ENCODE measurements around the gene MACROD1. TPM values are rescaled to one million over a fixed set of nuclear protein-coding genes. Genes with fewer than 3 reads are reported as not detected.
"Not testable (repeated sequence)": the region's sequence is repeated elsewhere in the genome, so short reads cannot be mapped to it uniquely, and the experiment has no call there.

Gene MACROD1
- total RNA-seq, 1 donor from 2014 or later = 12.3 TPM

DNA sequence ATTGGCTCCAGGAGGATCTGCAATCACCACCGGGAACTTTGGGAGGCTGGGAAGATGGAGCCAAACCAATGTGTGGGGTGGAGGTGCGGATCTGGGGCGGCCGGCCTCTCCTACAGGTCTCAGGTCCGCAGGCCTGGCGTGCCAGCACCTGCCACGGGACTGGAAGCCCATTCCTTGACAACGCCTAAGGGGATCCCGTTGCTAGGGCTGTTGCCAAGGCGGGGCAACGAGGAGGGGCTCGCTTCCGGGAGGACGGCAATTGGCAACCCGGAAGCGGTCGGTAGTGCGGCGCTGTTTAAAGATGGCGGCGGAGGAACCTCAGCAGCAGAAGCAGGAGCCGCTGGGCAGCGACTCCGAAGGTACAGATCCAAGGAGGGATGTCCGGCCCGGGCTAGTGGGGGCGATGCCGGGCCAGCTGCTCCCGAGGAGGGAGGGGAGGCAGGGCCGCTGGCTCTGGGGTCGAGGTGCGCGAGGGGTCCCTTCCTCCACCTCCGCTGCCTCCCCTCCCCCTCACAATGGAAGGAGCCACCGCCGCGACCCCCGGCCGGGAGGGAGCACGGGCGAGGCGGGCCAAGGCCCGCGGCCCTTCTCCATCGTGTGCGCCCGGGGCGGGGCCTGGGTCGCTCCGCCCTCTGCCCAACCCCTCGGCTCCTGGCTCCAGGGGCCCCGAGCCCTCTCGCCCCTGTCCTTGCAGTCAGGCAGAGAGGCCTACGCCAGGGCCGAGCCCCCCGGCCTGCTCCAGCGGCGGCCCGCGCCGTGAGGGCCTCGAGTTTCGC is 179.6 kb downstream of the MACROD1 start, which contains the start of gene OTUB1:
TSS of gene OTUB1 (plus strand) at position 283 of the 776 bp plus-strand sequence. CDS start at position 302, 19 bp downstream.
- Histone ChIP-seq H3K4me3 (ENCODE audit: low read depth, low read length) (peak within 1 kb of the TSS; percentile 87), H3K36me3 (ENCODE audit: control insufficient read depth, insufficient read depth, low read length) (peaks cover 6% of the 10 kb centered on the region), H3K27me3 (ENCODE audit: control insufficient read depth, insufficient read depth, low read length) (no peaks in the 10 kb centered on the region)
- TF ChIP-seq, protein P1, sequence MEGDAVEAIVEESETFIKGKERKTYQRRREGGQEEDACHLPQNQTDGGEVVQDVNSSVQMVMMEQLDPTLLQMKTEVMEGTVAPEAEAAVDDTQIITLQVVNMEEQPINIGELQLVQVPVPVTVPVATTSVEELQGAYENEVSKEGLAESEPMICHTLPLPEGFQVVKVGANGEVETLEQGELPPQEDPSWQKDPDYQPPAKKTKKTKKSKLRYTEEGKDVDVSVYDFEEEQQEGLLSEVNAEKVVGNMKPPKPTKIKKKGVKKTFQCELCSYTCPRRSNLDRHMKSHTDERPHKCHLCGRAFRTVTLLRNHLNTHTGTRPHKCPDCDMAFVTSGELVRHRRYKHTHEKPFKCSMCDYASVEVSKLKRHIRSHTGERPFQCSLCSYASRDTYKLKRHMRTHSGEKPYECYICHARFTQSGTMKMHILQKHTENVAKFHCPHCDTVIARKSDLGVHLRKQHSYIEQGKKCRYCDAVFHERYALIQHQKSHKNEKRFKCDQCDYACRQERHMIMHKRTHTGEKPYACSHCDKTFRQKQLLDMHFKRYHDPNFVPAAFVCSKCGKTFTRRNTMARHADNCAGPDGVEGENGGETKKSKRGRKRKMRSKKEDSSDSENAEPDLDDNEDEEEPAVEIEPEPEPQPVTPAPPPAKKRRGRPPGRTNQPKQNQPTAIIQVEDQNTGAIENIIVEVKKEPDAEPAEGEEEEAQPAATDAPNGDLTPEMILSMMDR (IDR thresholded peaks at IDR 0.05; ENCODE audit: insufficient read depth, low read length, poor library complexity, severe bottlenecking) = no peak
- peak; percentile 71 for DNase-seq (ENCODE audit: low read depth)

DNA sequence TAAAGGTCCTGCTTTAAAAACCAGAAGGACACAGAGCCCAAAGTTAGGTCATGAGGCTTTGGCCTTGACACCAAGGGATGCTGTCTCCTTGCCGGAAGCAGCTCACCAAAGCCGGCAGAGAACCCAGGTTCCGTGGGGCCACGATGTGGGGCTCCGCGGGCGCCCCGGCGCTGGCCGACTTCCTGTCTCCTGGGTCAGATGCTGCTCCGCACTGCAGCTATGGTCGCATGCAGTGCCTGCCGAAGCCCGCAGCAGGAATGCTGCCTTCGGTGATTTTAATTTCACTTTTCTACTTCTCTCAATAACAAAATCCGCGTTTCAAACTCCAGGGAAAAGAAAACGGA is 180.1 kb downstream of the MACROD1 start:
- peaks cover 6% of the 10 kb centered on the region for H3K36me3 ChIP-seq (ENCODE audit: control insufficient read depth, insufficient read depth, low read length)
- TF ChIP-seq, protein P1 (IDR thresholded peaks at IDR 0.05; ENCODE audit: insufficient read depth, low read length, poor library complexity, severe bottlenecking) = no peak

DNA sequence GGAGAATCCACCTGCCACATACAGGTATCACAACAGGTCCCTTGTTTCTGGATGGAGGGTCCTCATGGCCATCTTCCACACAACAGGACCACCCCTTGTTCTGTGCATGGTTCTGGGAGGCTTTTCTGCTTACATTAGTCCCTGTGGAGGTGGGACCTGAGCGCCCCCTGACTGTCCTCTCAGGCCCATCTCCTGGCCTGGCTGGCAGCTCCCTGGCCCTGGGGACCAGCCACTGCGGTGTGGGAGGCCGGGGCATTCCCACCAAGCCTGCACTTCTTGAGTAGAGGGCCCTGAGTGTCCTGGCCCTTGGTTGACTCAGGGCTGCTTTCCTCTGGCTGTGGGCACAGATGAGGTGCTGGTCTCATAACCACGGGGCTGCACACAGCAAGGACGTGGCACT is 186.5 kb downstream of the MACROD1 start:
- TF ChIP-seq, protein P1 (IDR thresholded peaks at IDR 0.05; ENCODE audit: insufficient read depth, low read length, poor library complexity, severe bottlenecking) = no peak
- no peaks in the 10 kb centered on the region for H3K27me3 ChIP-seq (ENCODE audit: control insufficient read depth, insufficient read depth, low read length)
- no peak overlapping the region for H3K4me3 ChIP-seq (ENCODE audit: low read depth, low read length)
- no peaks in the 10 kb centered on the region for H3K36me3 ChIP-seq (ENCODE audit: control insufficient read depth, insufficient read depth, low read length)
- DNase-seq (ENCODE audit: low read depth) = no peak

More for the DNA sequence above, 180.1 kb downstream of the MACROD1 start:
- no peak for DNase-seq (ENCODE audit: low read depth)
- Histone ChIP-seq H3K4me3 (ENCODE audit: low read depth, low read length) (peak overlapping the region; percentile 87), H3K27me3 (ENCODE audit: control insufficient read depth, insufficient read depth, low read length) (no peaks in the 10 kb centered on the region)

DNA sequence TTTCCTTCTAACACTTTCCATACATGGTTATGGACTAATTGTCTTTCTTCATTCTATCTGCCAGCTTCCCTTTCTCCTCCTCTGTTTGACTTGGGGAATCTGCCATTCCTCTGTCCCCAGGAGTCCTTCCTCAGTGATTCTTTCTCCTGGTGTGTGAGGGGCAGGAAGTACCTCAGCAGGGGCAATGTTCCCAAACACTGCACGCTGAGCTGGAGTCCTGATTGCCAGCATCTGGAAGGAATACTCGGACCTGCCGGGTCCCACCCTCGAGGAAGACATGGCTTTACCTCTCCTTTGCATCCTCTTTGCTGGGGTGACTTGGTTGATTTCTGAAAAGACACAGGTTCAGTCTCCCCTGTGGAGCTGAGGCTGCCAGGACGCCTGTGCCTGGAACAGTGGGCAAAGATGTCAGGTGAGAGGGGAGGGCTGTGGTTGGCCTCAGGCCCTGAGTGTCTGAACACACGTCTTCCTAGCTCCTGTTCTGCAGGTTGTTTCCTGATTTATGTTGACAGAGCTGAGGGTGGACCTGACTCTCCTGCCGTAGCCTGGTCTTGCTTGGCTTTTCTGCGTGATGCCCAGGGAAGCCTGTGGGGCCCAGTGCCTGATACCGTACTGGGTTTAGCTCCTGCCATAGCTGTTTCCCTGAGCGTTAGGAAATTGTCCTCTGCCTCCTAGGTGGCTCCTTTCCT is 187.2 kb downstream of the MACROD1 start:
- Histone ChIP-seq H3K4me3 (ENCODE audit: low read depth, low read length) (no peak overlapping the region), H3K36me3 (ENCODE audit: control insufficient read depth, insufficient read depth, low read length) (no peaks in the 10 kb centered on the region), H3K27me3 (ENCODE audit: control insufficient read depth, insufficient read depth, low read length) (no peaks in the 10 kb centered on the region)
- DNase-seq (ENCODE audit: low read depth) = no peak
- TF ChIP-seq, protein P1 (IDR thresholded peaks at IDR 0.05; ENCODE audit: insufficient read depth, low read length, poor library complexity, severe bottlenecking) = no peak

DNA sequence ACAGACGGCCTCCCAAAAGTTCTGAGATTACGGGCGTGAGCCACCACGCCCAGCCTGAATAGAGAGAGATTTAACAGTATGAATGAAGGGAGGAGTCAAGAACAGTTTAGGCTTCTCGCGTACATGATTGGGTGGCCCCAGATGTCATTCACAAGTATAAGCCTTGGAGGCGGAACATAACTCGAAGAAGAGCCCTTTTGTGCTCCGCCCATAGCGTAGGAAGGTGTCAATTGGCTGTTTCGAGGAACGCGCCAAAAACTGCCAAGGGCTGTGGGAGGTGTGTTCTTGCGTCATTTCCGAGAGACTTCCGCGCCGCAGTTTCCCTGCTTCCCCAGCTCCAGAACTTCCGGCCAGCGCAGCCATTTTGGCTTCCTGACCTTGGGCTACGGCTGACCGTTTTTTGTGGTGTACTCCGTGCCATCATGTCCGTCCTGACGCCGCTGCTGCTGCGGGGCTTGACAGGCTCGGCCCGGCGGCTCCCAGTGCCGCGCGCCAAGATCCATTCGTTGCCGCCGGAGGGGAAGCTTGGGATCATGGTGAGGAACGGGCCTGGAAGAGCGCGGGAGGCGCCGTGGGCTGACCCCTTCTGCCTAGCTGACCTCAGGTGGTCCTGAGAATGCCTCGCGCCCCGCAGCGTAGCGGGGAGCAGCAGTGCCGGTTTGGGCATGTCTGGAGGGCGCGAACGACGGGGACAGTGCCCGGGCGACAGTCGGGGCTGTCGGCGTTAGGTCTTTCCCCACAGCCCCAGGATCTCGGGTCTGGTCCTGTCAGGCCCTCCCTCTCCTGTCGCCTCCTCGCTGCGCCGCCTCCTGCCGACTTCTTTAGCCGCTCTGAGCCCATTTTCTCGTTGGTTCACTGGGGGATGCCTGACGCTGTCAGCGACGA is 191.4 kb downstream of the MACROD1 start, which contains the start of gene COX8A:
TSS of gene COX8A (plus strand) at position 362 of the 885 bp plus-strand sequence. CDS start at position 423, 61 bp downstream.
- peak; percentile 99 for DNase-seq (ENCODE audit: low read depth)
- Histone ChIP-seq H3K4me3 (ENCODE audit: low read depth, low read length) (peak within 1 kb of the TSS; percentile 80), H3K27me3 (ENCODE audit: control insufficient read depth, insufficient read depth, low read length) (no peaks in the 10 kb centered on the region), H3K36me3 (ENCODE audit: control insufficient read depth, insufficient read depth, low read length) (no peaks in the 10 kb centered on the region)
- TF ChIP-seq, protein P1 (IDR thresholded peaks at IDR 0.05; ENCODE audit: insufficient read depth, low read length, poor library complexity, severe bottlenecking) = peak; percentile 5

DNA sequence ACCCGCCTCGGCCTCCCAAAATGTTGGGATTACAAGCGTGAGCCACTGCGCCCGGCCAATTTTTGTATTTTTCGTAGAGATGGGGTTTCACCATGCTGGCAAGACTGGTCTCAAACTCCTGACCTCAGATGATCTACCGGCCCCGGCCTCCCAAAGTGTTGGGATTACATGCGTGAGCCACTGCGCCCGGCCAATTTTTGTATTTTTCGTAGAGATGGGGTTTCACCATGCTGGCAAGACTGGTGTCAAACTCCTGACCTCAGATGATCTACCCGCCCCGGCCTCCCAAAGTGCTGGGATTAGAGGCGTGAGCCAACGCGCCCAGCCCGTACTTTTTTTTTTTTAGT is 192.0 kb downstream of the MACROD1 start:
- H3K36me3 ChIP-seq (ENCODE audit: control insufficient read depth, insufficient read depth, low read length); DNase-seq (ENCODE audit: low read depth); H3K27me3 ChIP-seq (ENCODE audit: control insufficient read depth, insufficient read depth, low read length): not testable (repeated sequence)
- peak overlapping the region; percentile 7 for H3K4me3 ChIP-seq (ENCODE audit: low read depth, low read length)

Data from kidney epithelial cell (primary cell).